ENCODE data around the gene GSAP.

DNA sequence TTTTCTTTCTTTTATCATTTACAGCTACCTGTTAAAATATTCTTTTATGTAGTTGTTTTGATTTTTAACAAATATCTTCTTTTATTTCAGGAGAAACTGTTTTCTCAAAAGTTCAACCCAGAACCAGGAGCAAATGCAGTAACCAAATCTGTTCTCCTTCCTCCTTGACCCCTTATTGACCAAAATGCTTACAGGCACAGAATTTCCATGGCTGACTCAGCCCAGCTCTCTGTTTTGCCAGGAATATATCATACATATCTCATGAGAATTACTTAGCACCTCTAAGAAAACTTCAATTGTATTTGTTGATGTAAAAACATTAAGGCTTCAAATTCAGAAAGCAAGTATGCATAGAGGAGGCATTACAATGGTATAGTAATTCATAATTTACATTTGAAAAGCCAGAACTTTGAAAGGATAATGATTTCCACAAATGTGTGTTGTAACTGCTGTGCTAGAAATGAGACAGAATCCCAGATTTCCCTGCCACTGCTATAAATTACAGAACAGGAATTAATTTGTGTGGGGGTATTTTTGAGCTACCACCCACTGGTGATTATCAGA is 2.2 kb downstream of the GSAP start:
- TF ChIP-seq POLR2A (IDR thresholded peaks at IDR 0.05; ENCODE audit: extremely low read depth, insufficient read length) (no peak), MYC (IDR thresholded peaks at IDR 0.05; ENCODE audit: low read depth, low read length) (no peak)
- TF ChIP-seq, protein P1, sequence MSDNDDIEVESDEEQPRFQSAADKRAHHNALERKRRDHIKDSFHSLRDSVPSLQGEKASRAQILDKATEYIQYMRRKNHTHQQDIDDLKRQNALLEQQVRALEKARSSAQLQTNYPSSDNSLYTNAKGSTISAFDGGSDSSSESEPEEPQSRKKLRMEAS (IDR thresholded peaks at IDR 0.05; ENCODE audit: low read depth, low read length) = no peak
- TF ChIP-seq, protein P2, sequence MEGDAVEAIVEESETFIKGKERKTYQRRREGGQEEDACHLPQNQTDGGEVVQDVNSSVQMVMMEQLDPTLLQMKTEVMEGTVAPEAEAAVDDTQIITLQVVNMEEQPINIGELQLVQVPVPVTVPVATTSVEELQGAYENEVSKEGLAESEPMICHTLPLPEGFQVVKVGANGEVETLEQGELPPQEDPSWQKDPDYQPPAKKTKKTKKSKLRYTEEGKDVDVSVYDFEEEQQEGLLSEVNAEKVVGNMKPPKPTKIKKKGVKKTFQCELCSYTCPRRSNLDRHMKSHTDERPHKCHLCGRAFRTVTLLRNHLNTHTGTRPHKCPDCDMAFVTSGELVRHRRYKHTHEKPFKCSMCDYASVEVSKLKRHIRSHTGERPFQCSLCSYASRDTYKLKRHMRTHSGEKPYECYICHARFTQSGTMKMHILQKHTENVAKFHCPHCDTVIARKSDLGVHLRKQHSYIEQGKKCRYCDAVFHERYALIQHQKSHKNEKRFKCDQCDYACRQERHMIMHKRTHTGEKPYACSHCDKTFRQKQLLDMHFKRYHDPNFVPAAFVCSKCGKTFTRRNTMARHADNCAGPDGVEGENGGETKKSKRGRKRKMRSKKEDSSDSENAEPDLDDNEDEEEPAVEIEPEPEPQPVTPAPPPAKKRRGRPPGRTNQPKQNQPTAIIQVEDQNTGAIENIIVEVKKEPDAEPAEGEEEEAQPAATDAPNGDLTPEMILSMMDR (IDR thresholded peaks at IDR 0.05; ENCODE audit: low read depth, low read length) = no peak
